Spleen (tissue), 11 donors: ENCODE measurements around the gene RPL18A. TPM values are rescaled to one million over a fixed set of nuclear protein-coding genes. Genes with fewer than 3 reads are reported as not detected.
A peak's percentile ranks its signal among the peaks of the same experiment; 100 is the strongest.

ENCODE experiments used
- DNase-seq: peaks from one replicate; pipeline ENCODE4 v3.0.0-alpha.2; 2020
- H3K27ac ChIP-seq, 8 donors: fragments of 200-600 bp; sonication (generic) in 7 of 8; 1 replicate in 4 of 8; 2 replicates in 4 of 8; pipeline versions ENCODE4 v1.5.0 to v1.8.0; 2016 to 2021; ENCODE audit warnings: inconsistent platforms in 4 of 8, mild to moderate bottlenecking in 4 of 8, moderate library complexity in 1 of 8
- H3K27me3 ChIP-seq, 7 donors: fragments of 200-600 bp; sonication (generic) in 6 of 7; replicated peaks in 1 of 7; 1 replicate in 4 of 7; 2 replicates in 3 of 7; pipeline versions ENCODE4 v1.5.0 to v1.8.0; 2016 to 2021; ENCODE audit warnings: inconsistent platforms in 3 of 7, mild to moderate bottlenecking in 1 of 7
- H3K36me3 ChIP-seq, 6 donors: fragments of 200-600 bp; sonication (generic) in 5 of 6; 1 replicate in 4 of 6; 2 replicates in 2 of 6; pipeline versions ENCODE4 v1.5.0 to v1.8.0; 2016 to 2021; ENCODE audit warnings: inconsistent platforms in 2 of 6
- H3K4me1 ChIP-seq, 6 donors: fragments of 200-600 bp; sonication (generic) in 5 of 6; 1 replicate in 3 of 6; 2 replicates in 3 of 6; pipeline versions ENCODE4 v1.5.0 to v1.8.0; 2016 to 2021; ENCODE audit warnings: inconsistent platforms in 3 of 6
- H3K4me3 ChIP-seq, 8 donors: fragments of 200-600 bp; sonication (generic) in 7 of 8; 1 replicate in 4 of 8; 2 replicates in 4 of 8; pipeline versions ENCODE4 v1.5.0 to v1.8.0; 2016 to 2021; ENCODE audit warnings: inconsistent platforms in 4 of 8, mild to moderate bottlenecking in 4 of 8, moderate library complexity in 2 of 8
- H3K9me3 ChIP-seq, 8 donors: fragments of 200-600 bp; sonication (generic) in 7 of 8; 1 replicate in 4 of 8; 2 replicates in 4 of 8; pipeline versions ENCODE4 v1.5.0 to v1.8.0; 2016 to 2021; ENCODE audit warnings: inconsistent platforms in 4 of 8
- CTCF ChIP-seq, 11 experiments: fragments of 200-600 bp in 7 of 11; fragments of 450-650 bp in 4 of 11; sonication (generic) in 4 of 11; IDR thresholded peaks in 8 of 11; conservative IDR thresholded peaks in 3 of 11; 1 replicate in 7 of 11; 2 replicates in 4 of 11; pipeline versions ENCODE4 v1.4.0 to v1.8.0; 2016 to 2021; ENCODE audit warnings: antibody characterized with exemption in 11 of 11, inconsistent platforms in 4 of 11, mild to moderate bottlenecking in 1 of 11
- POLR2A ChIP-seq, 3 donors: fragments of 450-650 bp; IDR thresholded peaks; one replicate each; pipeline ENCODE4 v1.5.1; 2017; ENCODE audit warnings: antibody characterized with exemption in 3 of 3, mild to moderate bottlenecking in 1 of 3
- POLR2AphosphoS5 ChIP-seq, 3 donors: sonication (generic); formaldehyde crosslinking; IDR thresholded peaks; one replicate each; pipeline ENCODE4 v1.5.1; 2017; ENCODE audit warnings: antibody characterized with exemption in 3 of 3
- WGBS, 5 donors: extraction: QIAGEN DNeasy Blood & Tissue Kit in 3 of 5; methylation state at CpG; one replicate each; pipeline versions ENCODE4 v1.1.5 to v1.1.7; 2013 to 2018; 5-methylcytosine and 5-hydroxymethylcytosine counted together
- intact Hi-C: fragments of 100-400 bp; cut with DNase I; formaldehyde crosslinking; loops from one replicate; pipeline ENCODE4 v1.15.0; 2023; ENCODE audit warnings: low total_unique reads
- polyA plus RNA-seq, 3 donors: library from polyadenylated mRNA; stranded (reverse); fragments of 200-250 nt; gene quantifications; one replicate each; pipeline ENCODE4 v1.2.1, GENCODE V29; 2013
- total RNA-seq, 7 donors: library from RNA; depleted of rRNA in 3 of 7; stranded (reverse); fragments of >200 nt in 3 of 7; fragmentation: NEBNext Ultra II Directional in 4 of 7; extraction: Animal tissue kit (Norgen Biotek cat#: 25700) in 4 of 7; gene quantifications; one replicate each; pipeline versions ENCODE4 v1.1.0 to v1.2.1, GENCODE V29; 2016 to 2021
- donor health status: healthy with polysubstance abuse.
- donor health status: DM: no; HTN: no; CAD: no; lungs with moderate emphysema.
- donor health status: DM: no; HTN: no; CAD: no.
- donor health status: Bipolar disorder and iron deficiency.
- donor health status: healthy.
- donor health status: DM: no; HTN: no; CAD: no.
- donor health status: DM: yes; HTN: yes; CAD: no.

The RPL18A gene
- total and polyA plus RNA-seq, 10 donors, result 1,310 to 6,872 (median 1,788) TPM

GRCh38 chr19:17812099-17812498 lies 47.6 kb upstream of the RPL18A start:
- no peak for DNase-seq
- H3K9me3 ChIP-seq, result no peaks in the 10 kb centered on the region
- peaks cover 0 to 9% (median 0%) of the 10 kb centered on the region in 6 donors for H3K36me3 ChIP-seq
- peaks cover 0 to 9% (median 2%) of the 10 kb centered on the region in 6 donors for H3K4me1 ChIP-seq
- intact Hi-C loops, result no loop called here
- WGBS, 5 donors, result 82 to 95% (median 85%) methylated on average over 4 to 5 of the region's 5 CpGs
- H3K4me3 ChIP-seq, result no peak overlapping the region
- peaks cover 0 to 27% (median 13%) of the 10 kb centered on the region in 7 donors for H3K27me3 ChIP-seq
- H3K27ac ChIP-seq, result no peak overlapping the region
- TF ChIP-seq POLR2A (IDR thresholded peaks at IDR 0.05) (no peak), CTCF (IDR thresholded peaks at IDR 0.05 in 8 of 11, conservative IDR thresholded peaks at IDR 0.05 in 3 of 11) (no peak), POLR2AphosphoS5 (IDR thresholded peaks at IDR 0.05) (no peak)

GRCh38 chr19:17817668-17818363 lies 41.9 kb upstream of the RPL18A start:
- H3K4me3 ChIP-seq, result no peak overlapping the region
- no peaks in the 10 kb centered on the region for H3K27me3 ChIP-seq
- no peak for DNase-seq
- peaks cover 0 to 15% (median 0%) of the 10 kb centered on the region in 6 donors for H3K36me3 ChIP-seq
- H3K4me1 ChIP-seq, result no peaks in the 10 kb centered on the region
- no peak for TF ChIP-seq POLR2A (IDR thresholded peaks at IDR 0.05)
- TF ChIP-seq POLR2AphosphoS5 (IDR thresholded peaks at IDR 0.05), result no peak
- no peak for TF ChIP-seq CTCF (IDR thresholded peaks at IDR 0.05 in 8 of 11, conservative IDR thresholded peaks at IDR 0.05 in 3 of 11)
- no peak overlapping the region for H3K27ac ChIP-seq
- no peaks in the 10 kb centered on the region for H3K9me3 ChIP-seq
- intact Hi-C loops, result no loop called here
- 78 to 90% (median 87%) methylated on average over 12 to 13 of the region's 13 CpGs for WGBS, 5 donors

GRCh38 chr19:17821190-17821589 lies 38.5 kb upstream of the RPL18A start, which contains the start of gene INSL3:
Gene INSL3, minus strand, starts transcription at chr19:17821519. Its CDS starts 13 bp downstream, at chr19:17821506.
- Histone ChIP-seq H3K27ac (no peak within 1 kb of the TSS), H3K4me1 (peaks cover 0 to 15% (median 3%) of the 10 kb centered on the region in 6 donors), H3K9me3 (no peaks in the 10 kb centered on the region), H3K27me3 (no peaks in the 10 kb centered on the region), H3K36me3 (peaks cover 0 to 47% (median 7%) of the 10 kb centered on the region in 6 donors), H3K4me3 (no peak within 1 kb of the TSS)
- no peak for DNase-seq
- 72 to 87% (median 81%) methylated on average over 30 to 34 of the region's 34 CpGs for WGBS, 5 donors
- intact Hi-C loops, result no loop called here
- TF ChIP-seq POLR2A (IDR thresholded peaks at IDR 0.05) (no peak), CTCF (IDR thresholded peaks at IDR 0.05 in 8 of 11, conservative IDR thresholded peaks at IDR 0.05 in 3 of 11) (no peak), POLR2AphosphoS5 (IDR thresholded peaks at IDR 0.05) (peak; percentile 8 to 81 (median 28))

GRCh38 chr19:17824339-17824738 lies 35.4 kb upstream of the RPL18A start:
- Histone ChIP-seq H3K36me3 (peaks cover 0 to 71% (median 30%) of the 10 kb centered on the region in 6 donors), H3K27me3 (no peaks in the 10 kb centered on the region), H3K4me1 (peaks cover 0 to 43% (median 7%) of the 10 kb centered on the region in 6 donors), H3K27ac (peak overlapping the region in 2 of 8 donors; percentile 7 to 15), H3K9me3 (no peaks in the 10 kb centered on the region), H3K4me3 (no peak overlapping the region)
- WGBS, 5 donors, result 48 to 92% (median 62%) methylated on average over 6 to 8 of the region's 8 CpGs
- no peak for DNase-seq
- intact Hi-C loops, result no loop called here
- TF ChIP-seq POLR2A (IDR thresholded peaks at IDR 0.05) (no peak), CTCF (IDR thresholded peaks at IDR 0.05 in 8 of 11, conservative IDR thresholded peaks at IDR 0.05 in 3 of 11) (no peak), POLR2AphosphoS5 (IDR thresholded peaks at IDR 0.05) (peak; percentile 36 to 82 (median 57))
